Measurements from ENCODE around the gene HAGHL.

The HAGHL gene

DNA sequence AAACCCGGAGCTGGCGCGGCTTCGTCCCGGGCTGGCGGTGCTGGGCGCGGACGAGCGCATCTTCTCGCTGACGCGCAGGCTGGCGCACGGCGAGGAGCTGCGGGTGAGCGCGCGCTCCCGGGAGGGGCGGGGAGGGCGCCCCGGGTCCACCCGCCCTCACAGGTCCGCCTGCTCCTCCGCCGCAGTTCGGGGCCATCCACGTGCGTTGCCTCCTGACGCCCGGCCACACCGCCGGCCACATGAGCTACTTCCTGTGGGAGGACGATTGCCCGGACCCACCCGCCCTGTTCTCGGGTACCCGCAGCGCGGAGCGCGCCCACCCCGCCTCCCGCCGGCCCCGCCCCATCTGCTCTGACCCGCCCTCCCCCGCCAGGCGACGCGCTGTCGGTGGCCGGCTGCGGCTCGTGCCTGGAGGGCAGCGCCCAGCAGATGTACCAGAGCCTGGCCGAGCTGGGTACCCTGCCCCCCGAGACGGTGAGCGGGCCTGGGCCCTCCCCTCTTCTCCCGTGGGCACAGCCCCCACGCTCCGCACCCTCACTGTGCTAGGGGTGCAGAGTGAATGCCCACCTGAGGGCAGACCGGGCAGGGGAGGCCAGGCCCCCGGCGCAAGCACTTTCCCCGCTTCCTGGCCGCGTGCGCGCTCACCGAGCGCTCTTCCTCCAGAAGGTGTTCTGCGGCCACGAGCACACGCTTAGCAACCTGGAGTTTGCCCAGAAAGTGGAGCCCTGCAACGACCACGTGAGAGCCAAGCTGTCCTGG is 1.4 kb downstream of the HAGHL start:
- H3K9ac ChIP-seq (ENCODE audit: low read depth in 1 of 2, low read length in 2 of 2) = peak overlapping the region in 1 of 2 donors; percentile 10
- H3K27me3 ChIP-seq (ENCODE audit: control insufficient read depth in 2 of 2, insufficient read depth in 2 of 2, low read length in 2 of 2) = peaks cover 9 to 22% of the 10 kb centered on the region in 2 donors
- H3K4me1 ChIP-seq (ENCODE audit: control insufficient read depth in 2 of 2, insufficient read depth in 2 of 2, low read length in 2 of 2) = peaks cover 10 to 20% of the 10 kb centered on the region in 2 donors
- no peak overlapping the region for H3K27ac ChIP-seq (ENCODE audit: low read depth in 2 of 2, low read length in 2 of 2)
- H3K4me3 ChIP-seq (ENCODE audit: low read length in 2 of 2) = peak overlapping the region; percentile 31 to 35
- no peaks in the 10 kb centered on the region for H3K9me3 ChIP-seq (ENCODE audit: control insufficient read depth in 2 of 2, low read length in 2 of 2)
- H3K36me3 ChIP-seq (ENCODE audit: control insufficient read depth in 2 of 2, insufficient read depth in 2 of 2, low read length in 2 of 2) = peaks cover 12 to 13% of the 10 kb centered on the region in 2 donors

DNA sequence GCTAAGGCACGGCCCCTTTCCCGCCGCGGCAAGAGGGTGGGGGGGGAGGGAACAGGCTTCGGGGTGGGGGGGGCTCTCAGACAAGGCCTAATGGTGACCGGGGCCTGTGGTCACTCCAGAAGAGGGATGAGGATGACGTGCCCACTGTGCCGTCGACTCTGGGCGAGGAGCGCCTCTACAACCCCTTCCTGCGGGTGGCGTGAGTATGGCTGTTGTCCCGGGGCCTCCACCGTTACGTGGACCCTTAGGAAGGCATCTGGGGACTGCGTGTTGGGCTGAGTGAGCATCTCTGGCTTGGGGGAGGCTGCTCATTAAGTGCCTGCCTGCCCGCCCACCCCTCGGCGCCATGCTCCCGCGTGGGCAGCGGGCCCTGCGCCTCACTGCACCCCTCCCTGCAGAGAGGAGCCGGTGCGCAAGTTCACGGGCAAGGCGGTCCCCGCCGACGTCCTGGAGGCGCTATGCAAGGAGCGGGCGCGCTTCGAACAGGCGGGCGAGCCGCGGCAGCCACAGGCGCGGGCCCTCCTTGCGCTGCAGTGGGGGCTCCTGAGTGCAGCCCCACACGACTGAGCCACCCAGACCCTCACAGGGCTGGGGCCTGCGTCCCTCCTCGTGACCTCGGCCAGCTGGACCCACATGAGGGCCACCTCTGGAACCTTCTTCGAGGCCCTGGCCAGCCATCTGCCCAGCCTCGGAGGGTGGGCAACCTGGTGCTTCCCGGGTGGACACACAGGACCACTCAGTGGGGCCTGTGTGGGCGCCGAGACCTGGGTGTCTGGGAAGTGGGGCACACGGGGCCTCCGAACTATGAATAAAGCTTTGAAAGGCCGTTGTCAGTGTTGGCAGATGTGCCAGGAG is 2.2 kb downstream of the HAGHL start:
- Histone ChIP-seq H3K36me3 (ENCODE audit: control insufficient read depth in 2 of 2, insufficient read depth in 2 of 2, low read length in 2 of 2) (peaks cover 20 to 21% of the 10 kb centered on the region in 2 donors), H3K27ac (ENCODE audit: low read depth in 2 of 2, low read length in 2 of 2) (no peak overlapping the region), H3K4me3 (ENCODE audit: low read length in 2 of 2) (no peak overlapping the region), H3K9me3 (ENCODE audit: control insufficient read depth in 2 of 2, low read length in 2 of 2) (no peaks in the 10 kb centered on the region), H3K9ac (ENCODE audit: low read depth in 1 of 2, low read length in 2 of 2) (no peak overlapping the region), H3K4me1 (ENCODE audit: control insufficient read depth in 2 of 2, insufficient read depth in 2 of 2, low read length in 2 of 2) (peaks cover 10 to 20% of the 10 kb centered on the region in 2 donors), H3K27me3 (ENCODE audit: control insufficient read depth in 2 of 2, insufficient read depth in 2 of 2, low read length in 2 of 2) (peaks cover 9 to 22% of the 10 kb centered on the region in 2 donors)

DNA sequence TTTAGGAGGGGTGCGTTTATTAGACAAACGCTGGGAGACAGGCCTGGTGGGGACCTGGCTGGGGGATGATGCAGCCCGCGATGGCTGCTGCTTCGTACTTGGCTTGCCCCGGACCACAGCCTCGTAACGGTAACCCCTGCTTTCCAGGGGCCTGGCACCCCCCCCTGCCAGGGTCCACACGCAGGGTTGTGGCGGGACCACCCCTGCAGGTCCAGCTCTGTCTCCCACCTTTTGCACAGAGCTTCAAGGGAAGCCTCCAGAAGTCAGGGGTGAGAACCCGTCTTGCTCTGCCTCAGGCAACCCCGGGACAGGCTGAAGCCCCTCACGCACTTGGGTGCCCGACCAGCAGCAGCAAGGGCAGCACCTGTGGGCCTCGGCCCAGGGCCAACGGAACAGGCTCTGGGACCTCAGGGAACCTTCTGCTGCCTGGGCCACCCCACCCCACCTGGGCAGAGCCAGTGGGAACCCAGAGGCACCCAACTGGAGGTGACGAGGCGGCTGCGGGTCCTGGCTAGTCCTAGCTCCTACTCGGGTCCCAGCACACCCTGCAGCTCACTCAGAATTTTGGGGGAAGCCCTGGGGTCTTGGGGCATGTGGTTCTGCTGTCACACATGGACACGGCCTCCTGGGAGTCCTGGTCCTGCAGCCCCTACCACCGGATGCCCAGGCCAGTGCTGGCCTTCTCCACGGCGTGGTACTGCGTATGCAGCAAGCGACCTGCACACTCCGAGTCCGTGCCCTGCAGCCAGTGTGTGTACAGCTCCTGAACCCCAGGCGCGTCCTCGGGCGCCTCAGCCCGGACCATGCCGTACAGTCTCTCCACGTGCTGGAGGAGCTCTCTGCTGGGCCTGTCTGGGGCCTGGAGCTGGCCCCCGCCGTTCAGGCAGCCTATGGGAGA is 3.1 kb downstream of the HAGHL start:
- H3K9me3 ChIP-seq (ENCODE audit: control insufficient read depth in 2 of 2, low read length in 2 of 2) = no peaks in the 10 kb centered on the region
- peaks cover 10 to 20% of the 10 kb centered on the region in 2 donors for H3K4me1 ChIP-seq (ENCODE audit: control insufficient read depth in 2 of 2, insufficient read depth in 2 of 2, low read length in 2 of 2)
- no peak overlapping the region for H3K9ac ChIP-seq (ENCODE audit: low read depth in 1 of 2, low read length in 2 of 2)
- H3K27me3 ChIP-seq (ENCODE audit: control insufficient read depth in 2 of 2, insufficient read depth in 2 of 2, low read length in 2 of 2) = peaks cover 9 to 22% of the 10 kb centered on the region in 2 donors
- H3K27ac ChIP-seq (ENCODE audit: low read depth in 2 of 2, low read length in 2 of 2) = no peak overlapping the region
- H3K4me3 ChIP-seq (ENCODE audit: low read length in 2 of 2) = no peak overlapping the region
- H3K36me3 ChIP-seq (ENCODE audit: control insufficient read depth in 2 of 2, insufficient read depth in 2 of 2, low read length in 2 of 2) = peaks cover 27 to 28% of the 10 kb centered on the region in 2 donors

GRCh38 chr16:730666-731509 is 4.0 kb downstream of the HAGHL start:
- Histone ChIP-seq H3K9ac (ENCODE audit: low read depth in 1 of 2, low read length in 2 of 2) (no peak overlapping the region), H3K27me3 (ENCODE audit: control insufficient read depth in 2 of 2, insufficient read depth in 2 of 2, low read length in 2 of 2) (peaks cover 4 to 14% of the 10 kb centered on the region in 2 donors), H3K36me3 (ENCODE audit: control insufficient read depth in 2 of 2, insufficient read depth in 2 of 2, low read length in 2 of 2) (peaks cover 32 to 33% of the 10 kb centered on the region in 2 donors), H3K4me1 (ENCODE audit: control insufficient read depth in 2 of 2, insufficient read depth in 2 of 2, low read length in 2 of 2) (peaks cover 10 to 17% of the 10 kb centered on the region in 2 donors), H3K4me3 (ENCODE audit: low read length in 2 of 2) (no peak overlapping the region), H3K9me3 (ENCODE audit: control insufficient read depth in 2 of 2, low read length in 2 of 2) (no peaks in the 10 kb centered on the region), H3K27ac (ENCODE audit: low read depth in 2 of 2, low read length in 2 of 2) (no peak overlapping the region)

GRCh38 chr16:732332-732731 is 5.4 kb downstream of the HAGHL start:
- Histone ChIP-seq H3K36me3 (ENCODE audit: control insufficient read depth in 2 of 2, insufficient read depth in 2 of 2, low read length in 2 of 2) (peaks cover 38 to 45% of the 10 kb centered on the region in 2 donors), H3K4me1 (ENCODE audit: control insufficient read depth in 2 of 2, insufficient read depth in 2 of 2, low read length in 2 of 2) (peaks cover 7 to 8% of the 10 kb centered on the region in 2 donors), H3K4me3 (ENCODE audit: low read length in 2 of 2) (no peak overlapping the region), H3K9ac (ENCODE audit: low read depth in 1 of 2, low read length in 2 of 2) (no peak overlapping the region), H3K27me3 (ENCODE audit: control insufficient read depth in 2 of 2, insufficient read depth in 2 of 2, low read length in 2 of 2) (peaks cover 0 to 4% of the 10 kb centered on the region in 2 donors), H3K27ac (ENCODE audit: low read depth in 2 of 2, low read length in 2 of 2) (no peak overlapping the region), H3K9me3 (ENCODE audit: control insufficient read depth in 2 of 2, low read length in 2 of 2) (no peaks in the 10 kb centered on the region)

DNA sequence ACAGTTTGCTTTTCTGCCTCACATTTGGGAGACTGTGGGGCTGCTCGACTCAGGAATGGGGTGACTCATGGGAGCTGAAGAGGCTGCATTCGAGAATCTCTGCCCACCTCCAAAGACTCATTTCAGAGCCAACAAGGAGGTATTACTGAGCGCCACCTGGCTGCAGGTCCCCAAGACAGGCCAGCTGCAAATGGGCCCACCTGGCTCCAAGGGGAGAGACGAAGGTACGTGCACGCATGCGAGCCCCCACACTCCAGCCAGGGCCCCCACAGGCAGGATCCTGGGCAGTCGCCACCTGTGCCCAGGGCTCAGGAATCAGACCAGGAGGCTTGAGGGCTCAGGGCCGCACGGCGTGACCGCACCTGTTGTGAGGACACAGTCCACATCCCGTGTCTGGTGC is 6.0 kb downstream of the HAGHL start:
- H3K36me3 ChIP-seq (ENCODE audit: control insufficient read depth in 2 of 2, insufficient read depth in 2 of 2, low read length in 2 of 2) = peaks cover 41 to 50% of the 10 kb centered on the region in 2 donors

DNA sequence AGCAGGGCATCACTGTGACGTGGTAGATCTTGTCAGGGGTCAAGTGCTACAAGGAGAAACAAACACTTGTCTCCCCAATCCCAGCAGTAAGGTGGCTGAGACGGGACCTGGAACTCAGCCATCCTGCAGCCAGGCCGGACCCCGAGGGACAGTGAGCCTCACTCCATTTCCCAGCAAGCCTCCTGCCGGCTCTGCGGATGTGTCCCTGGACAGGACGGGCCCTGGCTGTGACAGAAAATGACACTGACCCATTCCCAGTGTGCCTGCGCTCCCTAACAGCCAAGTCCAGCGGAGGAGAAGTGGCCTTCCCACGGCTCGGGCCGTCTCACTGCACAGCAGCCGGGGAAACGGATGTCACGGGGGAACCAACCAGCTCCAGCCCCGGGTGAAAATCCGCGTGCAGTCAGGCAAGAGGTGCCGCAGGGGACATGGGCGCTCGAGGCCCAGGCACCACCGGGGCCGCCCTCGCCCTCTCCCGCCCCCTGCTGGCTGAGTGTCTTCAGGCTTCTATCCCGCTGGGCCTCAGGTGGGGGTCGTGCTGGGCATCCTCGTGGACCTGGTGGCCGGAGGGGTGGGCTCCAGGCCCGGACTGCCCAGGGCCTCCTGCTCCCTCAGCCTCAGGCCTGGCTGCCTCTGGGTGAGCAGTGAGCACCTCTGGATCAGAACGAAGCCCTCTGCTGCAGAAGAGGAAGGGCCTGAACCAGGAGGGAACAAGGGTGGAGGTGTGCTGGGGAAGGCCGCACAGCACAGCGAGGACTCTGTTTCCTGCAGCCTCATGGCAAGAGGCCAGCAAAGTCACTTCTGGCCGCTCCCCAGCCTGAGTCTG is 6.7 kb downstream of the HAGHL start:
- peaks cover 41 to 52% of the 10 kb centered on the region in 2 donors for H3K36me3 ChIP-seq (ENCODE audit: control insufficient read depth in 2 of 2, insufficient read depth in 2 of 2, low read length in 2 of 2)
- H3K27me3 ChIP-seq (ENCODE audit: control insufficient read depth in 2 of 2, insufficient read depth in 2 of 2, low read length in 2 of 2) = no peaks in the 10 kb centered on the region

More for the DNA sequence above, 6.0 kb downstream of the HAGHL start:
- Histone ChIP-seq H3K9ac (ENCODE audit: low read depth in 1 of 2, low read length in 2 of 2) (no peak overlapping the region), H3K27me3 (ENCODE audit: control insufficient read depth in 2 of 2, insufficient read depth in 2 of 2, low read length in 2 of 2) (no peaks in the 10 kb centered on the region), H3K4me3 (ENCODE audit: low read length in 2 of 2) (no peak overlapping the region), H3K27ac (ENCODE audit: low read depth in 2 of 2, low read length in 2 of 2) (no peak overlapping the region), H3K4me1 (ENCODE audit: control insufficient read depth in 2 of 2, insufficient read depth in 2 of 2, low read length in 2 of 2) (peaks cover 3 to 4% of the 10 kb centered on the region in 2 donors), H3K9me3 (ENCODE audit: control insufficient read depth in 2 of 2, low read length in 2 of 2) (no peaks in the 10 kb centered on the region)

DNA sequence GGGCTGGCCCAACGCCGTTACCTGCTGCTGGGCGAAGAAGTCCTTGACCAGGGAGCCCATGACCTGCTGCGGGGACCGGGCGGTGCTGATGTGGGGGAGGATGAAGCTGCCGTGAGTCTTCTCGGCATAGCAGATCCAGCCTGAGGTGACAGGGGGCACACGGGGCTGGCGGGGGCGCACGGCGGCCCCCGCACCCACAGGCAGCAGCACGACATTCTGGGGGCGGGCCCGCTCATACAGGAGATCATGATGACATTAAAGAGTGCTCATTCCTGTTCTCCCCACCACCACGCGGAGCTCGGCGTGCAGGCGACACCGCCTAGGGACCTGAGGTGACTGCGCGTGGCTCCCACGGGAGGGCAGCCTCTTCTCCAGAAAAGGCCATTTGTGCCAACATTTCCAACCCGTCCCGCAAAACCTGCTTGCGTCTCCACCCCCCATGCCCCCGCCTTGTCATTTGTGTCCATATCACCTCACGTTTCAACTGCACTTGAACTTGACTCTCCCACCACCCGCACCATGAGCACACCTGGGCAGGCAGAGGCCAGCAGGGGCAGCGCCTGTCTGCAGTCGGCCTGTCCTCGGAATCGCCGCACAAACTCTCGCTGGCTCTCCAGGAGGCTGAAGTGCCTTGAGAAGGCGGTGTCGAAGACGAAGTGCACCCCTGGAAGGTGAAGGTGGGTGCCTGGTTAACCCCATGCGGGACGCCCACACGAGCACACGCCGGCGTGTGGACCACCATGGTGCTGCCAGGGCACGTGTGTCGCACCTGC is 7.5 kb downstream of the HAGHL start:
- Histone ChIP-seq H3K4me3 (ENCODE audit: low read length in 2 of 2) (no peak overlapping the region), H3K27me3 (ENCODE audit: control insufficient read depth in 2 of 2, insufficient read depth in 2 of 2, low read length in 2 of 2) (no peaks in the 10 kb centered on the region), H3K9me3 (ENCODE audit: control insufficient read depth in 2 of 2, low read length in 2 of 2) (no peaks in the 10 kb centered on the region), H3K9ac (ENCODE audit: low read depth in 1 of 2, low read length in 2 of 2) (no peak overlapping the region), H3K4me1 (ENCODE audit: control insufficient read depth in 2 of 2, insufficient read depth in 2 of 2, low read length in 2 of 2) (no peaks in the 10 kb centered on the region), H3K36me3 (ENCODE audit: control insufficient read depth in 2 of 2, insufficient read depth in 2 of 2, low read length in 2 of 2) (peaks cover 41 to 52% of the 10 kb centered on the region in 2 donors), H3K27ac (ENCODE audit: low read depth in 2 of 2, low read length in 2 of 2) (no peak overlapping the region)

More for the DNA sequence above, 6.7 kb downstream of the HAGHL start:
- H3K27ac ChIP-seq (ENCODE audit: low read depth in 2 of 2, low read length in 2 of 2) = no peak overlapping the region
- no peak overlapping the region for H3K9ac ChIP-seq (ENCODE audit: low read depth in 1 of 2, low read length in 2 of 2)
- no peak overlapping the region for H3K4me3 ChIP-seq (ENCODE audit: low read length in 2 of 2)
- peaks cover under 1 to 1% of the 10 kb centered on the region in 2 donors for H3K4me1 ChIP-seq (ENCODE audit: control insufficient read depth in 2 of 2, insufficient read depth in 2 of 2, low read length in 2 of 2)
- H3K9me3 ChIP-seq (ENCODE audit: control insufficient read depth in 2 of 2, low read length in 2 of 2) = no peaks in the 10 kb centered on the region

All from mucosa of rectum (tissue), 2 donors.